DOHH2 (cell line): ENCODE results near the gene ZNF232.
"Not testable (repeated sequence)": the region's sequence is repeated elsewhere in the genome, so short reads cannot be mapped to it uniquely, and the experiment has no call there.

Experiments used
- CTCF ChIP-seq: fragments of 200-600 bp; sonication (generic); IDR thresholded peaks from one replicate; pipeline ENCODE4 v1.5.1; 2014; ENCODE audit warnings: antibody characterized with exemption, mild to moderate bottlenecking, low read depth, low read length; ENCODE audit not compliant: poor library complexity, severe bottlenecking
- EZH2phosphoT487 ChIP-seq: fragments of 200-600 bp; sonication (generic); IDR thresholded peaks from 2 replicates; pipeline ENCODE4 v1.6.1; 2017; ENCODE audit warnings: borderline replicate concordance, mild to moderate bottlenecking, antibody characterized with exemption, low read length, moderate library complexity, mixed read lengths

GRCh38 chr17:5138198-5138544 is 26.5 kb upstream of the ZNF232 start:
- TF ChIP-seq CTCF, EZH2phosphoT487: not testable (repeated sequence)
